Measurements from ENCODE around the gene TMEM156.
"Not testable (repeated sequence)": the region's sequence is repeated elsewhere in the genome, so short reads cannot be mapped to it uniquely, and the experiment has no call there.

Gene TMEM156

GRCh38 chr4:39024311-39024865 is 7.8 kb downstream of the TMEM156 start:
- Histone ChIP-seq H3K9ac (ENCODE audit: low read length) (no peak overlapping the region), H3K27me3 (ENCODE audit: control insufficient read depth, insufficient read depth, low read length) (no peaks in the 10 kb centered on the region), H3K4me1 (ENCODE audit: control insufficient read depth, low read depth, low read length) (no peaks in the 10 kb centered on the region), H3K4me3 (ENCODE audit: low read length) (no peak overlapping the region), H3K27ac (ENCODE audit: low read length) (no peak overlapping the region), H3K9me3 (ENCODE audit: control insufficient read depth, low read depth, low read length) (no peaks in the 10 kb centered on the region), H3K36me3 (ENCODE audit: control insufficient read depth, low read depth, low read length) (no peaks in the 10 kb centered on the region)

- no peak overlapping the region for H3K4me3 ChIP-seq (ENCODE audit: low read length)
- no peaks in the 10 kb centered on the region for H3K9me3 ChIP-seq (ENCODE audit: control insufficient read depth, low read depth, low read length)
- no peak overlapping the region for H3K9ac ChIP-seq (ENCODE audit: low read length)
- no peaks in the 10 kb centered on the region for H3K4me1 ChIP-seq (ENCODE audit: control insufficient read depth, low read depth, low read length)
- no peak overlapping the region for H3K27ac ChIP-seq (ENCODE audit: low read length)
- no peaks in the 10 kb centered on the region for H3K27me3 ChIP-seq (ENCODE audit: control insufficient read depth, insufficient read depth, low read length)
- no peaks in the 10 kb centered on the region for H3K36me3 ChIP-seq (ENCODE audit: control insufficient read depth, low read depth, low read length)
These were observed 9.2 kb downstream of the TMEM156 start for GRCh38 chr4:39023059-39023458.

- Histone ChIP-seq H3K9me3 (ENCODE audit: control insufficient read depth, low read depth, low read length) (no peaks in the 10 kb centered on the region), H3K9ac (ENCODE audit: low read length) (no peak overlapping the region), H3K4me1 (ENCODE audit: control insufficient read depth, low read depth, low read length) (no peaks in the 10 kb centered on the region), H3K27me3 (ENCODE audit: control insufficient read depth, insufficient read depth, low read length) (no peaks in the 10 kb centered on the region), H3K36me3 (ENCODE audit: control insufficient read depth, low read depth, low read length) (no peaks in the 10 kb centered on the region), H3K27ac (ENCODE audit: low read length) (no peak overlapping the region), H3K4me3 (ENCODE audit: low read length) (no peak overlapping the region)
These were observed 10.0 kb downstream of the TMEM156 start for GRCh38 chr4:39022241-39022640.

GRCh38 chr4:39021631-39022030 is 10.6 kb downstream of the TMEM156 start:
- no peaks in the 10 kb centered on the region for H3K27me3 ChIP-seq (ENCODE audit: control insufficient read depth, insufficient read depth, low read length)
- H3K9me3 ChIP-seq (ENCODE audit: control insufficient read depth, low read depth, low read length), result no peaks in the 10 kb centered on the region
- H3K4me3 ChIP-seq (ENCODE audit: low read length), result no peak overlapping the region
- no peak overlapping the region for H3K9ac ChIP-seq (ENCODE audit: low read length)
- H3K36me3 ChIP-seq (ENCODE audit: control insufficient read depth, low read depth, low read length), result no peaks in the 10 kb centered on the region
- no peak overlapping the region for H3K27ac ChIP-seq (ENCODE audit: low read length)
- no peaks in the 10 kb centered on the region for H3K4me1 ChIP-seq (ENCODE audit: control insufficient read depth, low read depth, low read length)

GRCh38 chr4:39020130-39020529 is 12.1 kb downstream of the TMEM156 start:
- Histone ChIP-seq H3K36me3 (ENCODE audit: control insufficient read depth, low read depth, low read length) (no peaks in the 10 kb centered on the region), H3K4me1 (ENCODE audit: control insufficient read depth, low read depth, low read length) (no peaks in the 10 kb centered on the region), H3K9me3 (ENCODE audit: control insufficient read depth, low read depth, low read length) (no peaks in the 10 kb centered on the region), H3K4me3 (ENCODE audit: low read length) (no peak overlapping the region), H3K9ac (ENCODE audit: low read length) (no peak overlapping the region), H3K27me3 (ENCODE audit: control insufficient read depth, insufficient read depth, low read length) (no peaks in the 10 kb centered on the region), H3K27ac (ENCODE audit: low read length) (no peak overlapping the region)

GRCh38 chr4:39014028-39014427 is 18.2 kb downstream of the TMEM156 start:
- Histone ChIP-seq H3K4me1 (ENCODE audit: control insufficient read depth, low read depth, low read length) (no peaks in the 10 kb centered on the region), H3K4me3 (ENCODE audit: low read length) (no peak overlapping the region), H3K9me3 (ENCODE audit: control insufficient read depth, low read depth, low read length) (no peaks in the 10 kb centered on the region), H3K36me3 (ENCODE audit: control insufficient read depth, low read depth, low read length) (no peaks in the 10 kb centered on the region), H3K27ac (ENCODE audit: low read length) (no peak overlapping the region), H3K27me3 (ENCODE audit: control insufficient read depth, insufficient read depth, low read length) (no peaks in the 10 kb centered on the region), H3K9ac (ENCODE audit: low read length) (no peak overlapping the region)

GRCh38 chr4:39004758-39005157 is 27.5 kb downstream of the TMEM156 start:
- no peak overlapping the region for H3K9ac ChIP-seq (ENCODE audit: low read length)
- H3K9me3 ChIP-seq (ENCODE audit: control insufficient read depth, low read depth, low read length), result peaks cover under 1% of the 10 kb centered on the region
- no peaks in the 10 kb centered on the region for H3K36me3 ChIP-seq (ENCODE audit: control insufficient read depth, low read depth, low read length)
- no peaks in the 10 kb centered on the region for H3K4me1 ChIP-seq (ENCODE audit: control insufficient read depth, low read depth, low read length)
- H3K4me3 ChIP-seq (ENCODE audit: low read length), result no peak overlapping the region
- H3K27me3 ChIP-seq (ENCODE audit: control insufficient read depth, insufficient read depth, low read length), result no peaks in the 10 kb centered on the region
- H3K27ac ChIP-seq (ENCODE audit: low read length), result no peak overlapping the region

- not testable (repeated sequence) for H3K27me3 ChIP-seq (ENCODE audit: control insufficient read depth, insufficient read depth, low read length); H3K9me3 ChIP-seq (ENCODE audit: control insufficient read depth, low read depth, low read length); H3K9ac ChIP-seq (ENCODE audit: low read length); H3K4me1 ChIP-seq (ENCODE audit: control insufficient read depth, low read depth, low read length); H3K27ac ChIP-seq (ENCODE audit: low read length); H3K36me3 ChIP-seq (ENCODE audit: control insufficient read depth, low read depth, low read length); H3K4me3 ChIP-seq (ENCODE audit: low read length)
These were observed 30.2 kb downstream of the TMEM156 start for GRCh38 chr4:39002058-39002457.

GRCh38 chr4:38995660-38996005 is 36.6 kb downstream of the TMEM156 start:
- no peak overlapping the region for H3K27ac ChIP-seq (ENCODE audit: low read length)
- peaks cover 3% of the 10 kb centered on the region for H3K9me3 ChIP-seq (ENCODE audit: control insufficient read depth, low read depth, low read length)
- no peak overlapping the region for H3K9ac ChIP-seq (ENCODE audit: low read length)
- no peaks in the 10 kb centered on the region for H3K36me3 ChIP-seq (ENCODE audit: control insufficient read depth, low read depth, low read length)
- H3K4me3 ChIP-seq (ENCODE audit: low read length), result no peak overlapping the region
- H3K4me1 ChIP-seq (ENCODE audit: control insufficient read depth, low read depth, low read length), result no peaks in the 10 kb centered on the region
- no peaks in the 10 kb centered on the region for H3K27me3 ChIP-seq (ENCODE audit: control insufficient read depth, insufficient read depth, low read length)

- Histone ChIP-seq H3K27me3 (ENCODE audit: control insufficient read depth, insufficient read depth, low read length) (no peaks in the 10 kb centered on the region), H3K36me3 (ENCODE audit: control insufficient read depth, low read depth, low read length) (no peaks in the 10 kb centered on the region), H3K4me1 (ENCODE audit: control insufficient read depth, low read depth, low read length) (no peaks in the 10 kb centered on the region), H3K4me3 (ENCODE audit: low read length) (no peak overlapping the region), H3K9ac (ENCODE audit: low read length) (no peak overlapping the region), H3K9me3 (ENCODE audit: control insufficient read depth, low read depth, low read length) (no peaks in the 10 kb centered on the region), H3K27ac (ENCODE audit: low read length) (no peak overlapping the region)
These were observed 38.1 kb downstream of the TMEM156 start for GRCh38 chr4:38994135-38994534.

GRCh38 chr4:38993683-38994082 is 38.5 kb downstream of the TMEM156 start:
- H3K27ac ChIP-seq (ENCODE audit: low read length), result no peak overlapping the region
- H3K27me3 ChIP-seq (ENCODE audit: control insufficient read depth, insufficient read depth, low read length), result no peaks in the 10 kb centered on the region
- no peaks in the 10 kb centered on the region for H3K9me3 ChIP-seq (ENCODE audit: control insufficient read depth, low read depth, low read length)
- H3K4me3 ChIP-seq (ENCODE audit: low read length), result no peak overlapping the region
- H3K36me3 ChIP-seq (ENCODE audit: control insufficient read depth, low read depth, low read length), result no peaks in the 10 kb centered on the region
- no peaks in the 10 kb centered on the region for H3K4me1 ChIP-seq (ENCODE audit: control insufficient read depth, low read depth, low read length)
- H3K9ac ChIP-seq (ENCODE audit: low read length), result no peak overlapping the region

GRCh38 chr4:38990241-38990640 is 42.0 kb downstream of the TMEM156 start:
- Histone ChIP-seq H3K27ac (ENCODE audit: low read length) (no peak overlapping the region), H3K4me3 (ENCODE audit: low read length) (no peak overlapping the region), H3K9me3 (ENCODE audit: control insufficient read depth, low read depth, low read length) (no peaks in the 10 kb centered on the region), H3K27me3 (ENCODE audit: control insufficient read depth, insufficient read depth, low read length) (no peaks in the 10 kb centered on the region), H3K36me3 (ENCODE audit: control insufficient read depth, low read depth, low read length) (no peaks in the 10 kb centered on the region), H3K4me1 (ENCODE audit: control insufficient read depth, low read depth, low read length) (no peaks in the 10 kb centered on the region), H3K9ac (ENCODE audit: low read length) (no peak overlapping the region)
